Measurements from ENCODE around the gene ATG2B. TPM values are rescaled to one million over a fixed set of nuclear protein-coding genes. Genes with fewer than 3 reads are reported as not detected.

The ATG2B gene
- total RNA-seq, 2 experiments from 2014 or later = 15.7 to 23.7 TPM

Small RNA genes lying within 50 kb of the gene (small RNA-seq; reads per million reads assigned to genes)
- gene RNU2-33P = 8.3 reads per million, percentile 95 among the genes with 10 or more reads in this experiment

Other genes with a start within 250 kb of the ATG2B start
- not detected in 2 replicates for gene BDKRB2, start 158.5 kb downstream of the ATG2B start, total RNA-seq (2014; rRNA removed; shearing (Covaris generic))
- gene BDKRB2, start 158.5 kb downstream of the ATG2B start, total RNA-seq (2022) = 0.17 and 0.18 TPM in 2 replicates
- not detected in 2 replicates for gene BDKRB1, start 107.1 kb downstream of the ATG2B start, total RNA-seq (2014; rRNA removed; shearing (Covaris generic))
- gene BDKRB1, start 107.1 kb downstream of the ATG2B start, total RNA-seq (2022) = not detected in 2 replicates
- gene GSKIP, start 185 bp upstream of the ATG2B start, total RNA-seq (2014; rRNA removed; shearing (Covaris generic)) = 7.7 and 12.5 TPM in 2 replicates
- gene GSKIP, start 185 bp upstream of the ATG2B start, total RNA-seq (2022) = 10.9 and 12.6 TPM in 2 replicates
- gene AK7, start 28.8 kb upstream of the ATG2B start, total RNA-seq (2014; rRNA removed; shearing (Covaris generic)) = 0.06 TPM in 1 of 2 replicates, not detected in the other
- 1.00 and 1.1 TPM in 2 replicates for gene AK7, start 28.8 kb upstream of the ATG2B start, total RNA-seq (2022)
- gene PAPOLA, start 139.0 kb upstream of the ATG2B start, total RNA-seq (2014; rRNA removed; shearing (Covaris generic)) = 80.1 and 99.3 TPM in 2 replicates
- gene PAPOLA, start 139.0 kb upstream of the ATG2B start, total RNA-seq (2022) = 197 and 202 TPM in 2 replicates

Data from OCI-LY7 (cell line).